Measurements from ENCODE around the gene ZNF581. TPM values are rescaled to one million over a fixed set of nuclear protein-coding genes. Genes with fewer than 3 reads are reported as not detected.

ZNF581 gene
- total and polyA plus RNA-seq, 7 donors = 10.2 to 18.6 (median 14.5) TPM

DNA sequence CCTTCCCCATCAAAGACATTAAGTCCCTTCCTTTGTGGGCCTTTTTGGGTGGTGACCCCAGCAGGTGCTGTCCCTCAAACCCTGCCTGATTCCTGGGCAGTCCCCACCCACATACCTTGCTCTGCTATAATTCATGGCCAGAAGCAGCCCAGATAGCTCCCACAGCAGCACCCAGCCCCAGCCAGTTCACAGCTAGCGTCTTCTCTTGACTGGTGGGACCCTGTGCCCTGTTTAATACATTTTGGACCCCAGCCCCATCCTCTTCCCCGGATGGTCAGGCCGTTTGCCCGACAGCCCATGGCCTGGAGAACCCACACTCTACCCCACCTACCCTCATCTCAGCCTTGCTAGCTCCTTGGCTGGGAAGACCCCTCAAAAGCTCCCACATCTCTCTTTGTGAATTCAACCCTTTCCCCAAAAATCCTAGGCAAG, 6.7 kb downstream of the ZNF581 start:
- Histone ChIP-seq H3K4me1 (peaks cover 22% of the 10 kb centered on the region), H3K27ac (no peak overlapping the region), H3K4me3 (no peak overlapping the region), H3K9me3 (no peaks in the 10 kb centered on the region), H3K36me3 (ENCODE audit: insufficient read depth in 1 of 2, low read depth in 1 of 2) (peaks cover 0 to 16% of the 10 kb centered on the region in 2 donors), H3K27me3 (ENCODE audit: insufficient read depth in 3 of 3, low read length in 2 of 3) (no peaks in the 10 kb centered on the region)
- ATAC-seq (no peak), DNase-seq (peak in 1 of 2 donors; percentile 36)
- intact Hi-C loops (cut with DNase I) = loop anchor here in 1 of 2 donors (10.0 kb wide), 1 partner anchor 265 kb away; the partner anchor contains the start of genes RPL28 and TMEM238
- TF ChIP-seq, protein P1, sequence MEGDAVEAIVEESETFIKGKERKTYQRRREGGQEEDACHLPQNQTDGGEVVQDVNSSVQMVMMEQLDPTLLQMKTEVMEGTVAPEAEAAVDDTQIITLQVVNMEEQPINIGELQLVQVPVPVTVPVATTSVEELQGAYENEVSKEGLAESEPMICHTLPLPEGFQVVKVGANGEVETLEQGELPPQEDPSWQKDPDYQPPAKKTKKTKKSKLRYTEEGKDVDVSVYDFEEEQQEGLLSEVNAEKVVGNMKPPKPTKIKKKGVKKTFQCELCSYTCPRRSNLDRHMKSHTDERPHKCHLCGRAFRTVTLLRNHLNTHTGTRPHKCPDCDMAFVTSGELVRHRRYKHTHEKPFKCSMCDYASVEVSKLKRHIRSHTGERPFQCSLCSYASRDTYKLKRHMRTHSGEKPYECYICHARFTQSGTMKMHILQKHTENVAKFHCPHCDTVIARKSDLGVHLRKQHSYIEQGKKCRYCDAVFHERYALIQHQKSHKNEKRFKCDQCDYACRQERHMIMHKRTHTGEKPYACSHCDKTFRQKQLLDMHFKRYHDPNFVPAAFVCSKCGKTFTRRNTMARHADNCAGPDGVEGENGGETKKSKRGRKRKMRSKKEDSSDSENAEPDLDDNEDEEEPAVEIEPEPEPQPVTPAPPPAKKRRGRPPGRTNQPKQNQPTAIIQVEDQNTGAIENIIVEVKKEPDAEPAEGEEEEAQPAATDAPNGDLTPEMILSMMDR (IDR thresholded peaks at IDR 0.05) = no peak
- 79 to 96% (median 80%) methylated on average over 4 of the region's 4 CpGs for WGBS, 3 donors

DNA sequence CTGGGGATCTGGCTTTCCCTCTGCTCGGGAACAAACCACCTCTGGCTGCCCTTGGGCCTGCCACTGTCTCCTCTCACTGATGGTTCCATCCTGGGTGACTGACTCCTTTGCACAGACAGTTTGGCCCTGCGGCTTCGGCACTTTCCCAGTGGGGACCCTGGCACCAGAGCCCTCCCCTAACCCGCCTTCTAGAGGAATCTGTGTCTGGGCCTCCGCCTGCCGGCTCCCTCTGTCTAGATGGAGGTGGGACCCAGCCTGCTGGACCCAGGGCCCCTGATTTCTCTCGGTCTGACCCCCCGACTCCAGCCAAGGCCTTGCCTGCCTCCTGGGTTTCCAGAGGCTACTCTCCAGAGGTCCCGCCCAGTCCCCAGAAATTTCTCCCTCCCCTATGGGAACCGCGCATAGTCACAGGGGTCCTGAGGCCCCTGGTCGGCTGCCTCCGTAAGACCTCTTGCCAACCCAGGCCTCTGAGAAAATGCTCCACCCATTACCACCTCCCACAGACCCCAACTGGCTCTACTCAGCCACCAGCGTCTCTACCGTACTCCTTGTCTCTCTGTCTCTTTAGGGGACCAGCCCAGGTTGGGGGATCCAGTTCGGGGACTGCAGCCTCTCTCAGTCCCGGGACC, 7.3 kb downstream of the ZNF581 start:
- no peak overlapping the region for H3K27ac ChIP-seq
- no peaks in the 10 kb centered on the region for H3K9me3 ChIP-seq
- no peak overlapping the region for H3K4me3 ChIP-seq
- intact Hi-C loops (cut with DNase I) = loop anchor here in 1 of 2 donors (10.0 kb wide), 1 partner anchor 266 kb away; the partner anchor contains the start of genes RPL28 and TMEM238
- peaks cover 22% of the 10 kb centered on the region for H3K4me1 ChIP-seq
- H3K27me3 ChIP-seq (ENCODE audit: insufficient read depth in 3 of 3, low read length in 2 of 3) = no peaks in the 10 kb centered on the region
- WGBS, 3 donors = 87 to 93% (median 87%) methylated on average over 17 of the region's 17 CpGs
- peaks cover 0 to 10% of the 10 kb centered on the region in 2 donors for H3K36me3 ChIP-seq (ENCODE audit: insufficient read depth in 1 of 2, low read depth in 1 of 2)
- TF ChIP-seq, protein P1 (IDR thresholded peaks at IDR 0.05) = no peak
- ATAC-seq (no peak), DNase-seq (peak in 1 of 2 donors; percentile 44)

DNA sequence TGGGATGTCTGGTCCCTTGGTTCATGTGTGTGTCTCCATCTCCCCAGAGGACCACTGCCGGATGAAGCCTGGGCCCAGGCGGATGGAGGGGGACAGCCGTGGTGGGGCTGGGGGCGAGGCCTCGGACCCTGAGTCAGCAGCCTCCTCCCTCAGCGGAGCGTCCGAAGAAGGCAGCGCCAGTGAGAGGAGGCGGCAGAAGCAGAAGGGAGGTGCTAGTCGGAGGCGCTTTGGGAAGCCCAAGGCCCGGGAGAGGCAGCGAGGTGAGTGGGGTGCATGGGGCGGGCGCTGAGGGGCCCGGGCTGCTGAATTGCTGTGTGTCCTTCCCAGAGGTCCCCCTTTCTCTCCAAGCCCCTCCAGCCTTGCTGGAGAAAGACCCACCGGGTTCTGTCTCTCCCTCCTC, 7.8 kb downstream of the ZNF581 start:
- Histone ChIP-seq H3K27ac (no peak overlapping the region), H3K4me1 (peaks cover 26% of the 10 kb centered on the region), H3K4me3 (no peak overlapping the region), H3K36me3 (ENCODE audit: insufficient read depth in 1 of 2, low read depth in 1 of 2) (peaks cover 0 to 6% of the 10 kb centered on the region in 2 donors), H3K27me3 (ENCODE audit: insufficient read depth in 3 of 3, low read length in 2 of 3) (no peaks in the 10 kb centered on the region), H3K9me3 (no peaks in the 10 kb centered on the region)
- no peak for ATAC-seq
- TF ChIP-seq, protein P1 (IDR thresholded peaks at IDR 0.05) = no peak
- intact Hi-C loops (cut with DNase I) = loop anchor here in 1 of 2 donors (10.0 kb wide), 1 partner anchor 266 kb away; the partner anchor contains the start of genes RPL28 and TMEM238
- 81 to 90% (median 85%) methylated on average over 14 to 18 of the region's 18 CpGs for WGBS, 3 donors
- DNase-seq = no peak

DNA sequence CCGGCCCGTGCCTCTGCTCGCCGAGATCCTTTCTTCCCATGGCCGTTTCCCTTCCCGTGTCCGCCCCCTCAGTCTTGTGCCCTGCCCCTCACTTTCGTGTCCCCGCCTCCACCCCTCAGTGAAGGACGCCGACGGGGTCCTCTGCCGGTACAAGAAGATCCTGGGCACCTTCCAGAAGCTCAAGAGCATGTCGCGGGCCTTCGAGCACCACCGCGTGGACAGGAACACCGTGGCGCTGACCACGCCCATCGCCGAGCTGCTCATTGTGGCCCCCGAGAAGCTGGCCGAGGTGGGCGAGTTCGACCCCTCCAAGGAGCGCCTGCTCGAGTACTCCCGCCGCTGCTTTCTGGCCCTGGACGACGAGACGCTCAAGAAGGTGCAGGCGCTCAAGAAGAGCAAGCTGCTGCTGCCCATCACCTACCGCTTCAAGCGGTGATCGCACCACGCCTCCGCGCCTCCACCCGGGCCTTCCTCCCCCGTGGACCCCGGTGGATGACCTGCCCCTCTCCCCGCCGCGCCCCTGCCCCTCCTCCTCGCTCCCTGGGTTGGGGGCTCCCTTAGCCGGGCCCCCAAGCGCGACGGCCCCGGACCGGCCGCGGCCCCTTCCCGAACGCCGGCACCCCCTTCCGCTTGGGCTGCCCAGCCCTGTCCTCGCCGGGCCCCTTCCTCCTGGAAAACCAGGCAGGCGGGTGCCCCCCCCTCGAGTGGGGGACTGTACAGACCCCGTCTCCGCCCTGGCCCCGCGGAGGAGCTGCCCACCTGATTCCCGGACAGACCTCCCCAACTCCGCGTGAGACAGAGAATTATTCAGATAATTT, 9.1 kb downstream of the ZNF581 start:
- 72 to 74% (median 73%) methylated on average over 58 to 71 of the region's 71 CpGs for WGBS, 3 donors
- peak overlapping the region; percentile 91 for H3K27ac ChIP-seq
- DNase-seq (peak; percentile 38 to 75), ATAC-seq (no peak)
- intact Hi-C loops (cut with DNase I) = loop anchor here in 1 of 2 donors (10.0 kb wide), 1 partner anchor 268 kb away; the partner anchor contains the start of genes RPL28 and TMEM238
- H3K4me3 ChIP-seq = peak overlapping the region; percentile 71
- no peaks in the 10 kb centered on the region for H3K27me3 ChIP-seq (ENCODE audit: insufficient read depth in 3 of 3, low read length in 2 of 3)
- TF ChIP-seq, protein P1 (IDR thresholded peaks at IDR 0.05) = no peak
- no peaks in the 10 kb centered on the region for H3K9me3 ChIP-seq
- H3K36me3 ChIP-seq (ENCODE audit: insufficient read depth in 1 of 2, low read depth in 1 of 2) = peaks cover 0 to 6% of the 10 kb centered on the region in 2 donors
- peaks cover 30% of the 10 kb centered on the region for H3K4me1 ChIP-seq
